SIG-M5 treated with dmso at 0.1 percent for 504 hours (cell line): Measurements from ENCODE around the gene ABLIM2.

ENCODE experiments used
- DNase-seq: peaks from one replicate; lab custom pipeline; 2025; ENCODE audit not compliant: unreplicated experiment; lab: John Stamatoyannopoulos, UW

The ABLIM2 gene

DNA sequence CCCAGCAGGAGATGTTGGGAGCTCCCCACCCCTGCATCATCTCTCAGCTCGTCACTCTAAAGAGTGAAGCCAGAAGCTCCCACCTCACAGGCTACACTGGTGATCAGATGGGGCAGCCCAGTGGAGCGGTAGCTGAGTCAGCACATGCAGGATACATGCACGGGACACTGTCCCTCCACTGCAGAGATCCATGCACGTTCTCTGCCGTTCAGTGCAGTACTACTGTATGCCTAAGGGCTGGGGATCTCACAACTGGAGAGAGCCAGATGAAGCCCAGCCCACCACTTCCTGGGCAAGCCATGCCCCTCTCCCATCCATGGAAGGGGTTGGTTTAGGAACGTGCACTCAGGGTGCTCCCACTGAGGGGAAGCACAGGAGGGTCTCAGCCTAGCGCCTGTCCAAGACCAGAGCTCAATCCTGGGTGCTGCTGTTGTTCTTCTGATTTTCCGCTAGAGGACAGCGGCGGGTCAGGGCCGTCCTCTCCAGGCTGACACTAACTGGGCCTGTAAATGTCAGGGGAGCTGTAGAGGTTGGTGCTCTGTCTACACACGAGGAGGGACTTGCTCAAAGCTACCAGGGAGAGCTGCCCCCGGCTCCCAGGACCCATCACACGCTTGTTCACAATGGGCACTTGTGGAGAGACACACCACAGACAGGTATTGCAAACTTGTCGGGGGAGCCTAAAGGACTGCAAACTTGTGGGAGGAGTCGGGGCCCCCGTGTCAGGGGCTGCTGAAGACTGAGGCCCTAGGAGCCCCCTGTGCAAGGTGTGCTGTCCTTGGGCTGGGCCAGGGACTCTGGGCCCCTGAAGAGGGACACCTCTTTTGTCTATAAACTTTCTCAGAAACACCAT, 18.2 kb upstream of the ABLIM2 start:
- peak; percentile 53 for DNase-seq

DNA sequence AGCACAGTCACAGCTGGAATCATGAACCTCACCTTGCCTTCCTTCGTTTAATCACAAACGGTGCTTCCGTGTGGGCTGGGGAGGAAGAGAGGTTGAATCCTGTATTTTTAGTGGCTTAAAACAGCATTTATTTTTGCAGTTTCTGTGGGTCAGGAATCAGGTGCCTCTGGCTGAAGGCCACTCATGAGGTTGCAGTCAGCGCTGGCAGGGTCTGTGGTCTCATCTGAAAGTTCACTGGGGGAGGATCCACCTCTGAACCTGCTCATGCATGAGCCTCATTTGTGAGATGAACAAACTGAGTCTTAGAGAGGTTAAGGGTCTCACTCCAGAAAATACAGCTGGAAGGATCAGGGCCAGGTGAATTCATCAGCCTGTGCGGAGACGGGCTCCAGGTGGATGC, 17.1 kb upstream of the ABLIM2 start:
- DNase-seq = no peak

DNA sequence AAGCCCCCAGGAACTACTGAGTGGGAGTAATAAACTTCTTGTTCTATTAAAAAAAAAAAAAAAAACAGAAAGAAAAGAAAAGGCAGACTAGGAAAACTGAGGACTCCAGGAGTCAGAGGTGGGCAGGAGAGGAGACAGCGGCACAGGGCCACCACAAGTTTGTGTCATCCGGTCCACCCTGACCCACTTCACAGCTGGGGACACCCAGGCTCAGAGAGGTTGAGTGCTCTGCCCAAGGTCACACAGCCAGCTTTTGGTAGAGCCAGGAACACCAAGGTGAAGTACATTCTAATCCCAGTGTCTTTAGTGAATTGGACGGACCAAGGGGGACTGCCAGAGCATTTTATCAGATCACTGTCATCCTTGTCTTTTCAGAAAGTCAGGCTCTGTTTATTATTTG, 16.4 kb upstream of the ABLIM2 start:
- no peak for DNase-seq

DNA sequence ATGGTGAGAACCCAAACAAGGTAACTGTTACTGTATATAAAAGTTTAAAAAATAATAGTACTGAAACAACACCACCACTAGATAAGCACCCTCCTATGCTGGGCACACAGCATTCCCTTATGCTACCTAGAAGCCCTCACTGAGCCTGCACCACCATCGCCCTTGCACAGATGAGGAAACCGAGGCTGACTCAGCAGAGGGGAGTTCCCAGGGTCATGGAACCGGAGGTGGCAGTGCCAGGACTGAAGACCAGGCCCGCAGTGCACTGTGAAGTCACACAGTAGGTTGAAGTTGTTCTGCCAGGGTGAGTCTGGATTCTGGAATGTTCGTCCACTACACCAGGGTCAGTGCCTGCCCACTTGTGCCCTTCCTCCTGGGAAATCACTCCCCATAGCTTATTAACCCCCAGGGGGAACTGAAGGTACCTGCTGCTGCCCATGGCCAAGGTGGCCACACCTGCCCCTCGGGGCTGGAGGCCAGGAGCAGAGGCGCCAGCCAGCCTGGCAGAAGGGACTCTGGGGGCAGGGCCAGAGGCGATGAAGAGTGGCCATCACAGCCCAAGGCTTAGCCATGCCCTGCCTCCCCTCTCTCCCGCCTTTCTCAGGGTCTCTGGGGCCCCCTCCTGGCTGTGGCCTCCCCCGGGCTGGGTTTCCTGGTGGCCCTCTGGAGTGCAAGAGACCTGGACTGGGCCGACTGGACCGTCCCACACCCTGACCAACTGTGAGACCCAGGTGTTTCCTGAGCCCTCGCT, 15.1 kb upstream of the ABLIM2 start:
- DNase-seq = no peak

DNA sequence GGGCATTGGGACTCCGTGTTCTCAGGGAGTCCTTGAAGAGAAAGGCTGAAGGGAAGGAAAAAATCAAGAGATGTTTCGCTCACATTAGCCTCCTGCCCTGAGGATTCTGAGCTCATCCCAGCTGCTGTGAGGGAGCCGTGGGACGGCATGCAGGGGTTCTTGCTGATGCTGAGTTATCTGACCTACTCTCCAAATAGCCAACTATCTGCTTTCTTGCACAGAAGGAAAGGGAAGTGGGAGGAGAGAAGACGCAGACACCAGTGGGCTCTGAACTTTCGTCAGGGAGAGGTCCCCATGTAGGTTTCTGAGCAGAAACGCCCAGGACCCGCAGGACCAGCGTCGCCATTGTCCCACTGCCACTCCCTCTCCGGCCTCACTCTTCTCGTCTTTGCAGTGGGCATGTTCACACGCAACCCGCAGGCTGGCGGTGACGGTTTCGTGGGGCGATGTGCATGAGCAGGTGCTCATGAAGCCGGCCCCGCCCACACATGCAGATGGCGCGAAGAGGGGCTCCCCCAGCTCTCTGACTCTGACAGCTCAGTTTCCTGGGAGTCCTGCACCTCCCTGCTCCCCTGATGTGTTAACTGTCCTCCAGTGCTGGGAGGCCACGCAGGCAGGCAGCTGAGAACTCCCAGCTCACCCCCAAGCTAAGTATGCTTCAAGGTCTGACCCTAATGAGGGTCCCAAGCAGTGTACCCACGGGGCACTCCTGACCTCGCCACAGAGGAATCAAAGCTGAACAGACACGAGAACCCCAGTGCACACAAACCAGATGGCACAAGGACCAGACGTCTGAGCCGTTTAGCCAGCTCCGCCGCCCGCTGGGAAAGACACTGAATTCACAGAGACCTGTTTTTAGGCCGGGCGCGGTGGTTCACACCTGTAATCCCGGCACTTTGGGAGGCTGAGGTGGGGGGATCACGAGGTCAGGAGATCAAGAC, 13.6 kb upstream of the ABLIM2 start:
- DNase-seq = no peak

DNA sequence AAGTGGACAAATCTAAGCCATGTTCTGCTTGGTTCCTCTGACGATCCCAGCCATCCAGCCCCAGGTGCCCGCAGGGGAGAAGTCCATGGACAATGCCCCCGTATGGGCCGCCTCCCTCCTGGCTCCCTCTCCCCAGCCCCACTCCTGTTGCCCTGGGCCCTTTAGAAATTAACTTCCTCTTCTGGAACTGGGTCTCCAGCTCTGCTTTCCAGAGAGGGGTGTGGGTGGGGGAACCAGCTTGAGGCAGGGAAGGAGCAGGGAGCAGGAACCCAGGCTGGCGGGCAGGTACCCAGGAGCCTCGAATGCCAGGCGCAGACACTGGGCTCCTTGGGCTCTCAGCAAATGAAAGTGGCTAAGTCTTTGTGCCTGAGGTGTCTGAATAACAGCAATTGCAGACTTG, 12.7 kb upstream of the ABLIM2 start:
- no peak for DNase-seq

DNA sequence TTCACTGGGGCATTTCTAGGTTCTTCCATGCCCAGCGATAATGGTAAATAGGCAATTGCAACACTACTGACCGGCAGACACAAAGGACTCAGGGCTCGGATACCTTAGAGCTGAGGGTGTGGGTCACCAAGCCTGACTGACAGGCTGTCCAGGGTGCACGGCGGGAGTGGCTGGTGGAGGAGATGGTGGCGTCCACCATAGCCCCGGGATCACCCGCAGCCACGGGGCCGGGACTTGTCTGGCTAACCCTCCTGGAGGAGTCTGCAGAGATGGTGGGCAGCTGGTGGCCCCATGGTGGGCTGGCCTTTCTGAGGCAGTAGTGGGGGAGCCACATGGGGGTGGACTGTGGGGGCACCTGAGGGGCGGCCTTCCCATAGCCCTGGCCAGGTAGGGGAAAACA, 11.7 kb upstream of the ABLIM2 start:
- no peak for DNase-seq

DNA sequence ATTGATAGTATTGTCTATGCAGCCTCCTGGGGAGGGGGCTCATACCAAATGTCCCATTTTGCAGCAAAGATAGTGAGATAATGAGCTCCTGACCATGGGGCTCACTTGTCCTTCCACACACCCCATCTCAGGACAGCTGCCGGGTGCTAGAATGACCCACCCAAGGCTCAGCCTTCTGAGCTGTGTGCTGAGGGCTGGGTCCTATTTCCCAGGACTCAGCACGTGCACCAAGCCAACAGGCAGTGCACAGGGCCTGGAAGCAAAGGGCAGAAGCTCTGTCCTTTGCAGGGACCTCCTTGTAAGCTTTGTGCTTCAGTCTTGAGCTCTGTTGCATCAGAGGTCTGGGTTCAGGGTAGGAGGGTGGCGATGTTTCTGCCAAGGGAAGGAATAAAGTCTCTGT, 11.2 kb upstream of the ABLIM2 start:
- DNase-seq = no peak

DNA sequence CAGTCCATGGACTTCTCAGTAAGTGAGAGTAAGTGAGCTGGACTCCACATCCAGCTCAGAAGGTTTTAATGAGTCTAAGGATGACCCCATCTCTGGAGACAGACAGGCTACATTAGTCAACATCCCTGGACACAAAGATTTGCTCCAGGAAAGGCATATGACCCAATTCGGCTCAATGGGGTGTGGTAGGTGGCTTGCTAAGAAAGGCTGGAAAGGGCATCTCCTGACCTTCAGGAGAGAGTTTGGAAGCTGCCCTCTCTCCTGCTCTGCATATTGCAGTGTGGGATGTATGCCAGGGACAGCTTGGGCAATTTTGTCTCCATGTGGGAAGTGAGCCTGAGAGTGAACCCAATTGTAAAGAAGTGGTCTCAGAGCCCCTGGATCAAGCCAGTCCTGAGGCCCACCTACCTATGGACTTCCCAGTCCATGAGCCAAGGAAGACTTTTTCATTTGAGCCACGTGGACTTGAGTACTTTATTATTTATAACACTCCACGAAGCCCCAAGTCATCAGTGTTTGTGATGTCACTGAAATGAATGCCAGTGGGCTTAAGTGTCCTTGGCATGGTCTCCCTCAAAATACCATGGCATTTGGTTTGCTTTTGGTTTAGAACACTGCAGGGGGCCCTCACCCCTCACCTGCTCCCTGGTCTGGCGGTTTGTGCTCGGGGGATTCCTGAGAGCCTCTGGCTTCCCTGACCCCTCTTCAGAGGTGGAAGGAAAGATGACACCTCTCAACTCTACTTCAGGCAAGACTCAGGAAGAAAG, 10.4 kb upstream of the ABLIM2 start:
- no peak for DNase-seq

DNA sequence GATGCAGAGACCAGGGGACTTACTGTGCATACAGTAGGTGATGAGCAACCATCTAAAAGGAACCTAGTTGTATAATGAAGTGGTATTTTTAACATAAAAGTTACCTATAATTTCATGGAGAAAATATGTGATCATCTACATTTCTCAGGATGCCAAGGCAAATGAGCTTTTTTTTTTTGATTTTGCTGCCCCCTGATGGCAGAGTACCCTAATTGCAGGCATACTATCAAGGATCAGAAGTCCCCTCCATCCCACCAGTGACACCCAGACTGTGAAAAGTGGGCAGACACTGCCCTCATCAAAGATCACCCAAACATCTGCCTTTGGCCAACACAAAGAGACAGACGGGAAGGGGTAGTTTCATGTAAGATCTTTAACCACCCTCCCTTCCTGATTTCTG, 9.6 kb upstream of the ABLIM2 start:
- DNase-seq = no peak

DNA sequence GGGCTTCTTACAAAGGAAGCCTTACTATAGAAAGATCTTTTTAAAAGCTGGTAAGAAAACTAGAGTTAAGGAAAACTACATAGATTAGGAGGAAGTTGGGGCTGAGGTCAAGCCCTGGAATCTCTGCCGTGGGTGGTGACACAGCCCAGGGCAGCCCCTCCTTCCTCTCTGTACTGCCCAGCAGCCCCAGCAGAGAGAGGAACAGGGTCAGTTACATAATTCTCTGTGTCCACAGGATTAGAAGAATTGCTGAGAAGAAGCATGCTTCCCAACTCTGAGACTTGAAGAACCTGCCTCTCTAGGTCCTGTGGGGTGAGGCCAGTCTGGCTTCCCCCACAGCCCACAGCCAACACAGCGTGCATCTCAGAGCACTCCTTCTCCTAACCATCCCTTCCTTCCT, 9.2 kb upstream of the ABLIM2 start:
- DNase-seq = peak; percentile 43

DNA sequence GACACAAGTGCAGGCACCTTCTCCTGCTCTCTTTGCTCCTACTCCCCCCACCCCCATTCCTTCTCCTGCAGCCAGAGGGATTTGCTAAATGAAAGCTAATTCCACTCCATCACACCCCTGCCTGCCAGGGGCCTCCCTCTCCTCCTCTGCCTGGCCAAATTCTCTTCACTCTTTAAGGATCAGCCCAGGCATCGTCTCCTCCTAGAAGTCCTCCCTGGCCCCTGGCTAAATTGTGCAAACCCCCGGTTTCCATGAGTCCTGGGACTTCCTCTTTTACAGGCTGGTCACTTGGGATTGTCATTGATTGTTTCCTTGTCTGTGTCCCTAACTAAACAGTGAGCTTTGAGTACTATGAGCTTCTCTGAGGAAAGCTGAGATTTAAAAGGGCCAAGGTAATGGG, 8.7 kb upstream of the ABLIM2 start:
- peak; percentile 12 for DNase-seq

DNA sequence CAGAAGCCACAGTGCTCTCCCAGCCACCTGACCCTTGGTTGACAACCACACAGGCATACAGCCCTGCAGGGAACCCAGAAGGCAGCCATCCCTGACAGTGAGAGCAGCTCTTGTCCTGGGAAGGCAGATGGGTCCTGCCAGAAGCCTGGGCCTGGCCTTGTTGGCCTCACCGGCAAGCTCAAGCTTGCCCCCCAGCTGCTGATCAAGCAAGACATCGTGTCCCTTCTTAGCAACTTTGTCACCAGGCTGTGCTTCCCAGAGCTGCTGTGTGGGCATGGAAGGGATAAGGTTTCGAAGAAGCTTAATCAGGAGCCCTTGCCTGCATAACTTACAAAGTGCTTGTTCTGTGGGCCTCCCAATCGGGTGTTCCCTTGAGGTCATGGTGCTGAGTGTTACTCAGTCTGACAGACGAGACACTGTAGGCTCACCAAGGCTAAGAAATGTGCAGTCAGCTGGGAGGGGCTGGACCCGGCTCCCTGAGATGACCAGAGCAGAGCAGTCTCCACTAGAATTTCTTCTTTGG, 6.8 kb upstream of the ABLIM2 start:
- DNase-seq = no peak

DNA sequence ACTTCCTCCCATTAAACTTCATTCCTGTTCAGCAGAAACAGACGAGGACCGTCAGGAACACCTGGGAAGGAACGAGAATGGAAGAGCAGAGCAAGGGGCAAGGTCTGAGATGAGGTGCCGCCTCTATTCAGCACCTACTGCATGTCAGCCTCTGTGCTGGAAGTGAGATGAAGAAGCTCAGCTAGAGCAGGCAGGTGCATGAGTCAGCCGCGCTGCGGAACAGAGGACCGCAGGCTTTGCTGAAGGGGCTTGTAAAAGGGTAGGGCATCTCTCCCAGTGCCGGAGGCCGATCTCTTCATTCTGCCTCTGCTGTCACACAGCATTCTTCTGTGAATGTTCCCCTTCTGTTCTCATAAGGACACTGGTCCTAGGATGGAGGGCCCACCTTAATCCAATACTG, 6.1 kb upstream of the ABLIM2 start:
- DNase-seq = no peak

DNA sequence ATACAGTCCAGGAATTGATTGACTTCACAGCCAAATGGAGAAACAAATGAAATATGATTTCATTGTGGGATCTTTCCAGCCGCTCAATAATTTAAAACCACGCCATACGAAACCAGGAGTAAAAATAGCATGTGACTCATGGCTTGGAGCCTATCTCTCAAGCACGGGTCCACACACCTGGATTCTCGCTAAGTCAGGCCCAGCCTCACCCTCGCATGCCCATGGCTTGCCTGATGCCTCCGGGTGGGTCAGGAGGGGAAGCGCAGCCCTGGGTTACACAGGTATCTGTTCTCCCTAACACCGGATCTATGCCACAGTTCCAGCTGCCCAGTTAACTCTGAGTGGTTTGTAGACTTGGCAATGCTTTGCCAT, 5.6 kb upstream of the ABLIM2 start:
- DNase-seq = no peak

DNA sequence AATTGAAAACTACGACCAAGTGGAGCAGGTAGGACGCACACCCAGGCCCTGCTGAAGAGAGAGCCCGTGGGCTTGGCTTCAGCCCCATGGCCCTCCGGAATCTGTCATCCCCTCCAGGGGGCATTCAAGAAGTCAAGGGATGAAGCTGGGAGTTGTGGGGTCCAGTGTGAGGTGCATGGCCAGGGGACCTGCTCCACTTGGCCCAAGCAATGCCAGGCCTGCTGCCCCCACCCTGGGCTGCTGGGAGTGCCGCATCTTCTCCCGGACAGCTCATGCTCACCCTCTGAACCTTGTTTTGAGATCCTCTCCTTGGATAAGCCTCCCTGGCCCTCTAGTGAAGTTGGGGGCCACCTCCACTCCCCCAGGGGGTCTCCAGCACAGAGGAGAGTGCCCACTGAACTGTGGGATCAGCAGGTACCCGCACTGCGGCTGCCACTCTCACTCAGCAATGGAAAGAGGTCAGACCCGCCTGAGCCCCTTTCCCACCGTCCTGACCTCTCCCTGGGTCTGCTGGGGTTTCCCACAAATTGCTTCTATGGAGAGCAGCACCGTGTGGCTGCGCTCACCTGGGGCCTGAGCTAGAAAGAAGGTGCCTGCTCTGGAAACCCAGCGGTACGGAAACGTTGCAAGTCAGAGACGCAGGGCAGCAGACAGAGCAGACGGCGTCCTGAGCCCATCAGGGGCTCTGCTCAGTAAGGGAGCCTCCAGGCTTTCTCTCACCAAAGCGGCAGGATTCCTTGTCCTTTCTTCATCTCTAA, 5.0 kb upstream of the ABLIM2 start:
- DNase-seq = no peak

DNA sequence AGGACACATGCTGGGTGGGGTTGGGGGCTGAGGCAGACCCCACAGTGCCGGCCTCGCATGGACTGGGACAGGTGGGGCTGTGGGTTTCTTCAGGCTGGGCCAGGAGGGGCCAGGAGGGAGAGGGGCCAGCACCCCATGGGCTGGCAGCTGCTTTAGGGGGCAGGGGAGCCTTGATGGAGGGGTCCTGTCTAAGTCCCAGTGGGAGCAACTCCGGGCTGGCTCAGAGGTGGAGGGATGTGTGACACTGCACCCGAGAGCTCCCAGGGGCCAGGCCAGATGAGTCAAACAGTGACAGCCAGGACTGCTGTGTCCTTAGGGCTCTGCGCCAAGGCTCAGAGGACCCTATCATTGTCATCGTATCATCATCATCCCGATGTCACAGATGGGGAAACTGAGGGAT, 4.4 kb upstream of the ABLIM2 start:
- no peak for DNase-seq

DNA sequence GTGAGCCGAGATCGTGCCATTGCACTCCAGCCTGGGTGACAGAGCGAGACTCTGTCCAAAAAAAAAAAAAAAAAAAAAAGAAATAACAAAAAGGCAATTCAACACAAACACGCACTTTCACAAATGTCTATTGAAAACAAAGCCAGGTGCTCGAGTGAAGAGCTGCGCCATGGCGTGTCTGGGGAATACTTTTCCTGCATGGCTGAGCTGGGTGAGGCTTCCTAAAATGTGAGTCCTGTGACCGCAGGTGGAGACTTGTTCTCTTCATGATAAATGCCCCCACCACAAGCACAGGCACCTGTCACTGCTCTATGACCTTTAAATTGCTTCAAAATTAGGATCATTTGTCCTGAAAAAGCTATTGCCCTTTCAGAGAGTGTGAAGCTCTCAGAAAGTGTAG, 4.0 kb upstream of the ABLIM2 start:
- DNase-seq = no peak

DNA sequence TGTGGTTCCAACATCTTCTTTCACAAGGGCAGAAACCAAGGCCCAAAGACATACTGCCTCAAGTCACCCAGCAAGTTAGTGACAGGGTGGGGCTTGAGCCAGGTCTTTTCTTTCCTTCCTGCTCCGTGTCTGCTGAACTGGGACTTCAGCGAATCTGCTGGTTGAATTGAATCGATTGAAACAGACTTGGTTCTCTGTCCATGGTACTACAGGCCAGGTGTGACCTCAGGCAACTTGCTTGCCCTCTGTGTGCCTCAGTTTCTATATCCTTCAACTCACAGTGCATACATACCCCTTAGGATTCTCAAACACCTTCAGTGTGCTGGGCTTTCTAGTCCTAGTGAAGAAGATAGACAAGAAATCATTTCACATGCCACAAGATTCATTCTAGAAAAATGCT, 2.0 kb upstream of the ABLIM2 start:
- DNase-seq = no peak

DNA sequence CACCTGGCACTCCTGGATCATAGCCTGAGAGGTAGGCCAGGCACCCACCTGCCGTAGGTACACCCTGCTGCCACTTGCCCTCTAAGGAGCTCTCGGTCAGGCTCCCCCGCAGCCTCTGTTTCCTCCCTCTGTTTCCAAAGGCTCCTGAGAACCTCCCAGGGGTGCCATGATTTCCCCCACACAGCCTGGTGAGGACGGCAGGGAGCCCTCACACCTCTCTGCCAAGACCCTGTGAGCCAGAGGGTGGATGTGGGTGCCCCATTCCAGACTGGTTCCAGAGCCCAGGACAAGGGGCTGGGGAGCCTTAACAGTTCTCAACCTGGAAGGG, 1.6 kb upstream of the ABLIM2 start:
- no peak for DNase-seq
